GM12872 (cell line): ENCODE results near the gene TEPSIN.

ENCODE experiments used
- CTCF ChIP-seq: IDR thresholded peaks from 3 replicates; pipeline ENCODE4 v1.5.1; 2011; ENCODE audit warnings: low read depth, mild to moderate bottlenecking, low read length, moderate library complexity; ENCODE audit not compliant: insufficient read depth

The TEPSIN gene

GRCh38 chr17:81188491-81188840, 50.4 kb downstream of the TEPSIN start:
- no peak for TF ChIP-seq CTCF

DNA sequence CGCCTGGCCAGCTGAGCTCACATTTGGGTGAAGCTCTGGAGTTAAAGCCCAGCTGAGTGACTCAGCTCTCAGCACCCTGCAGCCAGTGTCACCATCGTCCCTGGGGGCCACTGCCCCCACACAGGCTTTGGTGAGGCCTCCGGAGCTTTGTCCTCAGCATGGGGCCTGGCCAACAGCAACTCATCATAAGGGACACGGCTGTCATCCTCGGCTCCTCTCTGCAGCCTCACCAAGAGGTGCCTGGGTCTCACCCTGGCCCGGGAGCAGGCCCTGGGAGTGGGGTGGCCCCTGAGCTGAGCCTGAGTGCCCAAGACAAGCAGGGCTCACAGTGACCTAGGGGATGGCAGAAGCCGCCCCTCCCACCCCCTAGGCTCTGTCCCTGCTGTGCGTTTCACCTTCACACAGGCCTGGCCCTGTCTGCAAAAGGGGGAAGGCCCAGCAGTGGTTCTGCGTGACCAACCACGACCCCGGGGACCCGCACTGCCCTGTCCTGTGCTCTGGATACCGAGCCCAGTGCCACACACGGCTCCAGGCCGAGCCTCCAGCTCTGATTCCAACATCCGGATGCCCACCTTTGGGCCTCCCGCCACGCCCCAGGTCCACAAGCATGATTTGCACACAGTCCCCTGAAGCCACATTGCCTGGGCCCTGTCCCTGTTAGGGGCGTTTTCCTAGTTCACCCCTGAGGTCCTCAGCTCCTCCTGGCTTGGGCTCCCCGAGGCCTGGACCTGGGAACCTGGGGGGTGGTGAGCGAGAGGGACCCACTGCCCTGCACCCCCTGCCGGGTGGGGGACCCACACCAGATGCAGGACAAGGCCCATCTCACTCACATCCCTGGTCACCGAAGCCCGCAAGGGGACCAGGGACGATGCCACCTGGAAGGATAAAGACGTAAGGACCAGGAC, 51.0 kb downstream of the TEPSIN start:
- no peak for TF ChIP-seq CTCF

DNA sequence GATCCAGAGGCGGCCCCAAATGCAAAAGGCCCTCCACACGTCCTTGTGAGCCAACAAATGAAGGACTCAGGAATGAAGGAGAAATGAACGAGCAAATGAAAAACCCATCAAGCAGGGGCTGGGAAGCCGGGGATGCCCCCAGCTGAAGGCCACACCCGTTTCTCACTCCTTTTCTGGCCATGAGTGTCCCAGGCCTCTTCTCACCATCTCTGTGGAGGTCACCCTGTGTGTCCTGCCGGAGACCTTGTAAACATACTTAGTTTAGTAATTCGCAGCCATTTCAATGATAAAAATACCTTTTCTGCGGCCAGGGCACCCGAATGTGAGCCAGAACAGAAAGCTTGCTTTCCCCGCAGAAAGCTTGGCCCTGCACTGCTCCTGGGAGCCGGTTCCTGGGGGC, 51.7 kb downstream of the TEPSIN start:
- TF ChIP-seq CTCF, result no peak

DNA sequence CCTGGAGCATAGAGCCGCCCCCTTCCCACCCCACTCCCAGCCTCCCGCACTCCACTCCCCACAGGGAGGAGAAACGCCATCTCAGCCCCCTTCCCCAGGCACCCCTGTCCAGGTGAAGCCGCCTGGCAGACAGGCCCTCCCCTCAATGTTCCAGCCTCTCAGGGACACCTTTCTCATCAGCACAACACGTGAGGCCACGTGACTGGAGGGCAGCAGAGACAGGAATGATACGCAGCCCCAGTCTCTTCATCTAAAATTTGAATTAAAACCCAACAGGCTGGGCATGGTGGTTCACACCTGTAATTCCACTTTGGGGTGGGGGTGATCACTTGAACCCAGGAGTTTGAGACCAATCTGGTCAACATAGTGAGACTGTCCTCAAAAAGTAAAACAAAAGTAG, 52.7 kb downstream of the TEPSIN start:
- TF ChIP-seq CTCF, result no peak

- TF ChIP-seq CTCF, result no peak
Measured at GRCh38 chr17:81184555-81184954, 54.3 kb downstream of the TEPSIN start.

DNA sequence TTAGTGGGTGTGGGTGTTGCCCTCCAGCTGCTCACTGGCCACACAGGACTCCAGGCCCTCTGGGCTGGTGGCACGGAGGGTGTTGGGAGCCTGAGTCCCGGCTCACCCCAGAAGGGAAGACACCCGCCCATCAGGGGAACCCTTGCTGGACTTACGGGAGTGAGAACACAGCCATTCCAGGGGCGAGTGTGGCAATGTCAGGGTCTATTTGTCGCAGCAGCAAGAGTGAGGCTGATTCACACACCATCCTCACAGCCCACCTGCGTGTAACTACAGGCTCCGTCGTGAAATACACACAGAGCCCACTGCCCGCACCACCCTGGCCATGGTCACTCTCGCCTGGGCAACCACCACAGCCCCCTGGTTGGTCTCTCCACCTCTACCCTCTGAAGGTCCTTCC, 55.0 kb downstream of the TEPSIN start:
- no peak for TF ChIP-seq CTCF

DNA sequence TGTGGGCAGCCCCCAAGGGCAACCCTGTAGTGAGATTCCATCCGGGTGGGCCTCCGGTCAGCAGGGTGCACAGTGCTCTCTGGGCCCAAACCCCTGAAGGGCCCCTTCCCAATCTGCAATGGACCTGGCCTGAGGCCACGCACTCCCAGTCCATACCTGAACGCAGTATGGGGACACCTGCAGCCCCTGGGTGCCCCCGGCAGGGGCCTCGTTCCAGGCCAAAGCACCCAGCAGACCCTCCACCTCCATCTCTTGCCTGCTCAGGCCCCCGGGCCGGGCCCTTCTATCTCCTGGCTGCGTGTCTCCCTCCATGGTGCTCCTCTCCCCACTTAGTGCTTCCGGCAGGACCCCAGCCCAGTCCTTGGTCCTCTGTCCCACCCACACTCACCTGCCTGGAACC, 55.5 kb downstream of the TEPSIN start:
- TF ChIP-seq CTCF, result no peak
